OCI-LY3 (cell line): Measurements from ENCODE around the gene SERBP1.

ENCODE experiments used
- CTCF ChIP-seq: fragments of 200-600, 300-600 bp; sonication (generic); IDR thresholded peaks from 2 replicates; pipeline ENCODE4 v1.5.1; 2014; ENCODE audit warnings: antibody characterized with exemption, low read length, low read depth
- EZH2phosphoT487 ChIP-seq: fragments of 200-600 bp; shearing (Covaris generic); IDR thresholded peaks from 2 replicates; pipeline ENCODE4 v1.6.1; 2018; ENCODE audit warnings: antibody characterized with exemption, mixed run types, low read depth

GRCh38 chr1:67376381-67376780 is 53.8 kb downstream of the SERBP1 start:
- no peak for TF ChIP-seq CTCF
- TF ChIP-seq EZH2phosphoT487 = no peak
